MM.1S (cell line): ENCODE data around the gene MET.

ENCODE experiments used
- DNase-seq: peaks from one replicate; pipeline ENCODE4 v3.0.0-alpha.2; 2015
- H2AFZ ChIP-seq: fragments of 300-600 bp; sonication (generic); 2 replicates; pipeline ENCODE4 v1.6.0; 2016; ENCODE audit warnings: antibody characterized with exemption, low read length
- H3F3A ChIP-seq: fragments of 300-600 bp; sonication (generic); 2 replicates; pipeline ENCODE4 v1.6.1; 2016; ENCODE audit warnings: mild to moderate bottlenecking, antibody characterized with exemption, low read length, moderate library complexity, mixed read lengths; ENCODE audit not compliant: insufficient read depth
- H3K27ac ChIP-seq: fragments of 300-600 bp; sonication (generic); 2 replicates; pipeline ENCODE4 v1.5.1; 2016; ENCODE audit warnings: mild to moderate bottlenecking, low read length
- H3K27me3 ChIP-seq: fragments of 300-600 bp; sonication (generic); replicated peaks from 2 replicates; pipeline ENCODE4 v1.6.0; 2016; ENCODE audit warnings: low read length; ENCODE audit not compliant: insufficient read depth
- H3K36me3 ChIP-seq: fragments of 300-600 bp; sonication (generic); replicated peaks from 2 replicates; pipeline ENCODE4 v1.6.1; 2016; ENCODE audit warnings: mild to moderate bottlenecking, low read length, mixed read lengths; ENCODE audit not compliant: insufficient read depth
- H3K4me1 ChIP-seq: fragments of 300-600 bp; sonication (generic); 2 replicates; pipeline ENCODE4 v1.6.1; 2016; ENCODE audit warnings: low read length, mixed read lengths
- H3K4me2 ChIP-seq: fragments of 300-600 bp; sonication (generic); 2 replicates; pipeline ENCODE4 v1.6.0; 2016; ENCODE audit warnings: low read depth, low read length
- H3K4me3 ChIP-seq: fragments of 300-600 bp; sonication (generic); 2 replicates; pipeline ENCODE4 v1.5.1; 2016; ENCODE audit warnings: low read length, mixed read lengths
- H3K79me2 ChIP-seq: fragments of 300-600 bp; sonication (generic); 2 replicates; pipeline ENCODE4 v1.6.1; 2016; ENCODE audit warnings: mixed run types, low read length, mixed read lengths
- H3K9ac ChIP-seq: fragments of 300-600 bp; sonication (generic); 2 replicates; pipeline ENCODE4 v1.6.1; 2016; ENCODE audit warnings: low read length, mixed read lengths
- H3K9me2 ChIP-seq: fragments of 300-600 bp; sonication (generic); replicated peaks from 2 replicates; pipeline ENCODE4 v1.6.1; 2016; ENCODE audit warnings: mild to moderate bottlenecking, low read length, mixed read lengths; ENCODE audit not compliant: insufficient read depth
- H3K9me3 ChIP-seq: fragments of 300-600 bp; sonication (generic); replicated peaks from 2 replicates; pipeline ENCODE4 v1.6.1; 2016; ENCODE audit warnings: mild to moderate bottlenecking, low read length, mixed read lengths; ENCODE audit not compliant: insufficient read depth
- H4K20me1 ChIP-seq: fragments of 300-600 bp; sonication (generic); 2 replicates; pipeline ENCODE4 v1.6.1; 2016; ENCODE audit warnings: mild to moderate bottlenecking, low read length, moderate library complexity, mixed read lengths; ENCODE audit not compliant: insufficient read depth
- CTCF ChIP-seq: fragments of 300-600 bp; sonication (generic); IDR thresholded peaks from 2 replicates; pipeline ENCODE4 v1.5.1; 2016; ENCODE audit warnings: antibody characterized with exemption, low read length, mixed read lengths
- EZH2 ChIP-seq: fragments of 300-600 bp; sonication (generic); optimal IDR thresholded peaks from 2 replicates; pipeline ENCODE3; 2017; ENCODE audit warnings: low read depth, mild to moderate bottlenecking, antibody characterized with exemption, low read length, mixed read lengths
- EZH2phosphoT487 ChIP-seq: fragments of 300-600 bp; sonication (generic); IDR thresholded peaks from 2 replicates; pipeline ENCODE4 v1.6.1; 2018; ENCODE audit warnings: antibody characterized with exemption, low read length

Gene MET

GRCh38 chr7:116779216-116779615, 107.2 kb downstream of the MET start:
- H2AFZ ChIP-seq: no peak overlapping the region
- no peaks in the 10 kb centered on the region for H3K36me3 ChIP-seq
- H3K4me3 ChIP-seq: no peak overlapping the region
- H3K9me3 ChIP-seq: no peaks in the 10 kb centered on the region
- no peak for DNase-seq
- H3K27ac ChIP-seq: no peak overlapping the region
- H3K4me1 ChIP-seq: no peaks in the 10 kb centered on the region
- H3K9me2 ChIP-seq: no peaks in the 10 kb centered on the region
- TF ChIP-seq EZH2 (no peak), CTCF (no peak), EZH2phosphoT487 (no peak)
- no peak overlapping the region for H3K9ac ChIP-seq
- H3K4me2 ChIP-seq: no peak overlapping the region
- no peaks in the 10 kb centered on the region for H4K20me1 ChIP-seq
- no peaks in the 10 kb centered on the region for H3K79me2 ChIP-seq
- no peaks in the 10 kb centered on the region for H3F3A ChIP-seq
- no peaks in the 10 kb centered on the region for H3K27me3 ChIP-seq

GRCh38 chr7:116779931-116780330, 107.9 kb downstream of the MET start:
- no peaks in the 10 kb centered on the region for H3F3A ChIP-seq
- H3K36me3 ChIP-seq: no peaks in the 10 kb centered on the region
- no peak overlapping the region for H2AFZ ChIP-seq
- no peak overlapping the region for H3K27ac ChIP-seq
- H3K9me2 ChIP-seq: no peaks in the 10 kb centered on the region
- H3K27me3 ChIP-seq: no peaks in the 10 kb centered on the region
- TF ChIP-seq CTCF (no peak), EZH2phosphoT487 (no peak)
- H3K4me2 ChIP-seq: no peak overlapping the region
- no peaks in the 10 kb centered on the region for H3K4me1 ChIP-seq
- no peak overlapping the region for H3K9ac ChIP-seq
- no peaks in the 10 kb centered on the region for H4K20me1 ChIP-seq
- DNase-seq: no peak
- H3K79me2 ChIP-seq: no peaks in the 10 kb centered on the region
- H3K9me3 ChIP-seq: no peaks in the 10 kb centered on the region
- no peak overlapping the region for H3K4me3 ChIP-seq

GRCh38 chr7:116780521-116780920, 108.5 kb downstream of the MET start:
- Histone ChIP-seq H3K9me3 (no peaks in the 10 kb centered on the region), H4K20me1 (no peaks in the 10 kb centered on the region), H3K9me2 (no peaks in the 10 kb centered on the region), H3K4me1 (no peaks in the 10 kb centered on the region), H3K4me2 (no peak overlapping the region), H3K4me3 (no peak overlapping the region), H3K27me3 (no peaks in the 10 kb centered on the region), H3K9ac (no peak overlapping the region), H2AFZ (no peak overlapping the region), H3K27ac (no peak overlapping the region), H3K79me2 (no peaks in the 10 kb centered on the region), H3F3A (no peaks in the 10 kb centered on the region), H3K36me3 (no peaks in the 10 kb centered on the region)
- DNase-seq: no peak
- TF ChIP-seq CTCF (no peak), EZH2phosphoT487 (no peak), EZH2 (no peak)

- no peaks in the 10 kb centered on the region for H3K27me3 ChIP-seq
- H3K9me3 ChIP-seq: no peaks in the 10 kb centered on the region
- no peak for TF ChIP-seq CTCF
- no peak overlapping the region for H3K27ac ChIP-seq
- no peak overlapping the region for H3K9ac ChIP-seq
- no peak overlapping the region for H2AFZ ChIP-seq
- H3F3A ChIP-seq: no peaks in the 10 kb centered on the region
- no peaks in the 10 kb centered on the region for H3K79me2 ChIP-seq
- DNase-seq: no peak
- no peaks in the 10 kb centered on the region for H4K20me1 ChIP-seq
- no peak overlapping the region for H3K4me3 ChIP-seq
- H3K36me3 ChIP-seq: no peaks in the 10 kb centered on the region
- no peak overlapping the region for H3K4me2 ChIP-seq
- no peaks in the 10 kb centered on the region for H3K4me1 ChIP-seq
- no peaks in the 10 kb centered on the region for H3K9me2 ChIP-seq
These were observed 109.0 kb downstream of the MET start for GRCh38 chr7:116780966-116781365.
